Urinary bladder (tissue), 4 donors: ENCODE measurements around the gene ENSA. TPM values are rescaled to one million over a fixed set of nuclear protein-coding genes. Genes with fewer than 3 reads are reported as not detected.
A peak's percentile ranks its signal among the peaks of the same experiment; 100 is the strongest.
"Not testable (repeated sequence)": the region's sequence is repeated elsewhere in the genome, so short reads cannot be mapped to it uniquely, and the experiment has no call there.

Experiments
- DNase-seq: peaks from one replicate; pipeline ENCODE4 v3.0.0-alpha.2; 2015; ENCODE audit errors: extremely low spot score
- H3K27ac ChIP-seq: one replicate; pipeline ENCODE4 v1.5.1; 2013; ENCODE audit warnings: low read depth, mild to moderate bottlenecking, moderate library complexity
- H3K36me3 ChIP-seq: one replicate; pipeline ENCODE4 v1.6.1; 2013; ENCODE audit warnings: mild to moderate bottlenecking, moderate library complexity; ENCODE audit not compliant: insufficient read depth
- H3K4me1 ChIP-seq: one replicate; pipeline ENCODE4 v1.6.1; 2013; ENCODE audit warnings: mild to moderate bottlenecking, moderate library complexity; ENCODE audit not compliant: insufficient read depth
- H3K4me3 ChIP-seq: one replicate; pipeline ENCODE4 v1.5.1; 2013; ENCODE audit warnings: low read depth, low read length
- WGBS: extraction: QIAGEN DNeasy Blood & Tissue Kit; methylation state at CpG from one replicate; pipeline ENCODE4 v1.1.7; 2013; 5-methylcytosine and 5-hydroxymethylcytosine counted together
- polyA plus RNA-seq: library from polyadenylated mRNA; stranded (reverse); fragments of 200-250 nt; gene quantifications from one replicate; pipeline ENCODE4 v1.2.3, GENCODE V29; 2013
- total RNA-seq: library from RNA; depleted of rRNA; stranded (reverse); fragments of >200 nt; gene quantifications from one replicate; pipeline ENCODE4 v1.2.3, GENCODE V29; 2014
- donor health status: healthy with polysubstance abuse.
- donor health status: healthy.

ENSA gene
- total and polyA plus RNA-seq, 2 donors: 107 to 152 TPM

DNA sequence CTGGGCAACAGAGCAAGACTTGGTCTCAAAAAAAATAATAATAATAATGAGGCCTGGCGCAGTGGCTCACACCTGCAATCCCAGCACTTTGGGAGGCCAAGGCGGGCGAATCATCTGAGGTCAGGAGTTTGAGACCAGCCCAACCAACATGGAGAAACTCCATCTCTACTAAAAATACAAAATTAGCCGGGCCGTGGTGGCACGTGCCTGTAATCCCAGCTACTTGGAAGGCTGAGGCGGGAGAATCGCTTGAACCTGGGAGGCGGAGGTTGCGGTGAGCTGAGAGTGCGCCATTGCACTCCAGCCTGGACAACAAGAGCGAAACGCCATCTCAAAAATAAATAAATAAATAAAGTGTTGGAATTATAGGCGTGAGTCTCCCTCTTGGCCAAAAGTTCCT, 47.5 kb downstream of the ENSA start:
- H3K27ac ChIP-seq, DNase-seq, H3K4me1 ChIP-seq, H3K4me3 ChIP-seq, H3K36me3 ChIP-seq: not testable (repeated sequence)
- WGBS: 98% methylated on average over 14 of the region's 14 CpGs

GRCh38 chr1:150581437-150581836, 48.0 kb downstream of the ENSA start:
- H3K36me3 ChIP-seq, H3K4me3 ChIP-seq, H3K27ac ChIP-seq, DNase-seq, H3K4me1 ChIP-seq: not testable (repeated sequence)
- 98% methylated on average over 7 of the region's 7 CpGs for WGBS

GRCh38 chr1:150580966-150581365, 48.4 kb downstream of the ENSA start:
- DNase-seq, H3K4me1 ChIP-seq, H3K27ac ChIP-seq, H3K36me3 ChIP-seq, H3K4me3 ChIP-seq: not testable (repeated sequence)
- 94% methylated on average over 3 of the region's 3 CpGs for WGBS

DNA sequence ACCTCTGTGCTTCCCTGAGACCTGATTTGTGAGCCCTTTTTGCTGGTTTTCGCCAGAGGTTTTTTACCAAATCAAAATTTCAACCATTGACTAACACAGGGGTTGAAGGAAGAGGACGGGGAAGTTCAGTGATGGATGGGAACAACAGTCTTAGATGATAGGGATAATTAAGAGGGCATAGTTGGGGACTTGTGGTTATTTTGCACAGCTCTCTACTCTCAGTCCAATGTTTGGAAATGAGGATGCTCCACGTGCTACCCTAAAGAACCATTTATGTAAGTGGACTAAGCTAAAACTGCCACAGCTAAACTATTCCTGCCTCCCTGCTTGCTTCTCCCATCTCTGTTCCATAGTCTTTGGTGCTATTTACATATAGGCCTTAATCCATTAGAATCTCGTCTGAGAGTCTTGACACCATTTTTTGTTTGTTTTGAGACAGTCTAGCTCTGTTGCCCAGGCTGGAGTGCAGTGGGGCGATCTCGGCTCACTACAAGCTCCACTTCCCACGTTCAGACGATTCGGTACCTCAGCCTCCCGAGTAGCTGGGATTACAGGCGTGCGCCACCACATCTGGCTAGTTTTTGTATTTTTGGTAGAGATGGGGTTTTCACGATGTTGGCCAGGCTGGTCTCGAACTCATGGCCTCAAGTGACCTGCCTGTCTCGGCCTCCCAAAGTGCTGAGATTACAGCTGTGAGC, 49.3 kb downstream of the ENSA start:
- Histone ChIP-seq H3K36me3 (peaks cover 6% of the 10 kb centered on the region), H3K27ac (peak overlapping the region; percentile 91), H3K4me3 (peak overlapping the region; percentile 97), H3K4me1 (no peaks in the 10 kb centered on the region)
- WGBS: 71% methylated on average over 15 of the region's 15 CpGs
- no peak for DNase-seq

- Histone ChIP-seq H3K4me1 (peaks cover 2% of the 10 kb centered on the region), H3K36me3 (peaks cover 6% of the 10 kb centered on the region), H3K4me3 (peak within 1 kb of the TSS; percentile 97), H3K27ac (peak within 1 kb of the TSS; percentile 100)
- under 1% methylated on average over 94 of the region's 94 CpGs for WGBS
- peak; percentile 91 for DNase-seq
These were observed 50.1 kb downstream of the ENSA start, which contains the start of gene MCL1 for GRCh38 chr1:150579110-150579944. Gene MCL1, minus strand, starts transcription at chr1:150579610. Its CDS starts 80 bp downstream, at chr1:150579530.

- DNase-seq: no peak
- WGBS: under 1% methylated on average over 50 of the region's 50 CpGs
- peak overlapping the region; percentile 97 for H3K4me3 ChIP-seq
- H3K36me3 ChIP-seq: peaks cover 6% of the 10 kb centered on the region
- peaks cover 2% of the 10 kb centered on the region for H3K4me1 ChIP-seq
- peak overlapping the region; percentile 100 for H3K27ac ChIP-seq
These were observed 50.9 kb downstream of the ENSA start for GRCh38 chr1:150578272-150579109.

DNA sequence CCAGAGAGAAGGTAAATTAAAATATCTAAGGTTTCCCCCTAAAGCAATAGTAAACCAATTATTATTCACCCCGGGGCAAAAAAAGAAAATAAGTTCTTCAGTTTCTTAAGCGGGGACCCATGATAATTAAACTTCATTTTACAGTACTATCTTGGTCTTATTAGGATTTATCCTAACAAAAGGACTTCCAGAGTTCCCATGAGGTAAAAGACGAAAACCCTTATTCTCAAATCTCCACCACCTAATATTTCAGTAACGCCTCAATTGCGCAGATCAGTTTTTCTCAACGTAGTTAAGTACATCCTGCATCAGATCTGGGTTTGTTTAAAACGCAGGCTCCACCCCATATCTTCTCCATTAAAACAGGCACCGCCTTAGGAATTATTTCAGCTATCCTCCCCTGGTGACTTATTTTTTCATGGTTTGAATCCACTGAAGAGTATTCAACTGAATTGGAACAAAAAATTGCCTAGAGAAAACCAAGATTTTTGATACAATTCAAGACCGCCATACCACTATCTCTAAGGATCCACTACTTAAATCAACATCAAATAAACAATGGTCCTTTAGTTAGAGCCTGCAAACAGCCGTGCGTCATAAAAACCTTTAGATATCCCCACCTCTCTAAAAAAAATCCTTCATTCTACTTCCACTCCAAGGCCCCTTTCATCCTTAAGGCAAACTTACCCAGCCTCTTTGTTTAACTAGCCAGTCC, 51.7 kb downstream of the ENSA start:
- WGBS: 2% methylated on average over 11 of the region's 11 CpGs
- Histone ChIP-seq H3K27ac (peak overlapping the region; percentile 100), H3K4me1 (peaks cover 2% of the 10 kb centered on the region), H3K36me3 (peaks cover 6% of the 10 kb centered on the region), H3K4me3 (peak overlapping the region; percentile 97)
- DNase-seq: no peak

GRCh38 chr1:150576794-150577556, 52.4 kb downstream of the ENSA start:
- peak overlapping the region; percentile 97 for H3K4me3 ChIP-seq
- peak overlapping the region; percentile 62 for H3K27ac ChIP-seq
- H3K36me3 ChIP-seq: peaks cover 6% of the 10 kb centered on the region
- no peak for DNase-seq
- H3K4me1 ChIP-seq: peaks cover 2% of the 10 kb centered on the region
- 13% methylated on average over 2 of the region's 2 CpGs for WGBS

- Histone ChIP-seq H3K36me3 (peaks cover 6% of the 10 kb centered on the region), H3K4me1 (peaks cover 2% of the 10 kb centered on the region), H3K4me3 (peak overlapping the region; percentile 97), H3K27ac (no peak overlapping the region)
- WGBS: 10% methylated on average over 4 of the region's 4 CpGs
- no peak for DNase-seq
These were observed 53.1 kb downstream of the ENSA start for GRCh38 chr1:150576367-150576711.

DNA sequence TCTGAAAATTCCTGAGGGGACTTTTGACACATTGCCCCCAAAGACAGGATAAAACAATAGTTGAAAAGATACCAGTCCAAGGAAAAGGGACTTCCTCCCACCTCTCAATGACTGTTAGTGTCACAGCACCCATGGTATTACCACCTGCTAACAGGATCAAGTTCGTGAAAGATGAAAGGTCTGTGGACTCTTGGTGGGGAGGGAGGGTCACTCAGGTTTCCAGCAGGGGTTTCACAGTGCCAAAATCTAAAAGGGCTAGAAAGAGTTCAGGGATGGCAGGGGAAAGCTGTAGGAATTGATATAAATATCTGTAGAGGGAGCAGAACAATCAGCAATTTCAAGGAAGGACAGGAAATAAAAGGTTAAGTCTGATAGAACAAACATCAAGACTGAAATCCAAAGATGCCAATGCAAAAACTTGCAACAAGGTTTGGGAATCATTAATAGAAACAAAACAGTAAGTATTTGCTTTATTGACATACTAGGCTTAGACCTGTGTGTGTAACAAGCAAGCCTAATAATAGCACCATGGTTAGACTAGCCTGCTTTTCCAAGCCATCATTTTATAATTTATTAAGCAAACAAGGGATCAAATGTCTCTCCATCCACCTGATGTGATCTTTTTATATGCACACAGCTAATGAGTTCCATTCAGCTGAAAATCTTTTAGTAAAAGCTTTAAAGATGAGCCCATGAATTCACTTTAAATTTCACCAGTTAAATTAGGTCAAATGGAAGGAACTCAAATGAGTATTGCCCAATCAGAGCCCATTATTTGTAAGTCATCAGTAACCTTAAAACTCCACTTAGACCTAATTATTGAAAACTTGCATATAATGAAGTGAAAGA, 53.7 kb downstream of the ENSA start:
- Histone ChIP-seq H3K27ac (peak overlapping the region; percentile 52), H3K4me3 (peak overlapping the region; percentile 97), H3K4me1 (peaks cover 2% of the 10 kb centered on the region), H3K36me3 (peaks cover 6% of the 10 kb centered on the region)
- WGBS: 13% methylated on average over 1 of the region's 1 CpG
- DNase-seq: no peak

DNA sequence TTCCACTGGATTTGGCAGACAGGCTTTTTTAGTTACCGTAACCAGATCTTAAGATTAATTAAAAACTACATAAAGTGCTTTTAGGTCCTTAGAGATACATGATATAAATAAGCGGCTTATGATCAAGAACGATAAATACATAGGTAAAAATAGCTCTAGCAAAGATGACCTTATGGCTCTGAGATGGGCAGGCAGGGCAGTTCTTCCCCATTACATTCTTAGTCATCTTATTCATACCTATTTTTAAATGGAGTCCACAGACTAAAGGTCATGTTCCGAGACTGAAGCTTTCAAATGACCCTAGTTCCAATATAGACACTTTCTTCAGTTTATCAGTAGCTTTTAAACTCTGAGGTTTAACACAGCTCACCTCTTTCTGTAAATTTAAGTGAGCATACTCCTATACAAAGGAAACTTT, 54.3 kb downstream of the ENSA start:
- peaks cover 2% of the 10 kb centered on the region for H3K4me1 ChIP-seq
- WGBS: 27% methylated on average over 4 of the region's 4 CpGs
- H3K36me3 ChIP-seq: peaks cover 6% of the 10 kb centered on the region
- peak overlapping the region; percentile 89 for H3K27ac ChIP-seq
- H3K4me3 ChIP-seq: peak overlapping the region; percentile 97
- no peak for DNase-seq
